ENCODE results near the gene CHCHD10.

Gene CHCHD10

GRCh38 chr22:23787600-23787896, 19.8 kb upstream of the CHCHD10 start:
- DNase-seq (ENCODE audit: low spot score) = no peak

- peak; percentile 85 for DNase-seq (ENCODE audit: low spot score)
Observed at GRCh38 chr22:23786752-23787599, 19.2 kb upstream of the CHCHD10 start, which contains the start of gene SMARCB1. TSS of gene SMARCB1 (plus strand) at chr22:23786966. CDS start at chr22:23787170, 204 bp downstream.

GRCh38 chr22:23786261-23786710, 18.5 kb upstream of the CHCHD10 start:
- no peak for DNase-seq (ENCODE audit: low spot score)

GRCh38 chr22:23784215-23784732, 16.5 kb upstream of the CHCHD10 start:
- no peak for DNase-seq (ENCODE audit: low spot score)

- no peak for DNase-seq (ENCODE audit: low spot score)
Observed at GRCh38 chr22:23783265-23784150, 15.7 kb upstream of the CHCHD10 start.

DNA sequence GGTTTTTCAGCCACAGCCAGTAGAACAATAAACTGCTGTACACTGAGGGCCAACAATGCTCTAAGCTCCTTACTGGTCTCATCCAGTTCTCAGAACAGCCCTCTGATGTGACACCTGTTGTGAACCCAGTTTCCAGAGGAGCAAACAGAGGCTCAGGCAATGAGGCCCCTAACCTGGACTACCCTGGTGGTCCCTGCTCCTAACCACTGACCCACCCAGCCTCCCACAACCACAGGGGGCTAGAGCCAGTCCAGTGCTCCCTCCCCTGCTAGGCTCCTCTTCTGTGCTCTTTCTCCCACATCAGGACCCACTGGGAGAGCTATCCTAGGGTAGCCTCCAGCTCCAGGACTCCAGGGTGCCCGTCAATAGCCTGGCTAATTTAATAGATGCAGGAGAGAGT, 14.9 kb upstream of the CHCHD10 start:
- DNase-seq (ENCODE audit: low spot score) = no peak

- no peak for DNase-seq (ENCODE audit: low spot score)
Observed at GRCh38 chr22:23782252-23782651, 14.5 kb upstream of the CHCHD10 start.

DNA sequence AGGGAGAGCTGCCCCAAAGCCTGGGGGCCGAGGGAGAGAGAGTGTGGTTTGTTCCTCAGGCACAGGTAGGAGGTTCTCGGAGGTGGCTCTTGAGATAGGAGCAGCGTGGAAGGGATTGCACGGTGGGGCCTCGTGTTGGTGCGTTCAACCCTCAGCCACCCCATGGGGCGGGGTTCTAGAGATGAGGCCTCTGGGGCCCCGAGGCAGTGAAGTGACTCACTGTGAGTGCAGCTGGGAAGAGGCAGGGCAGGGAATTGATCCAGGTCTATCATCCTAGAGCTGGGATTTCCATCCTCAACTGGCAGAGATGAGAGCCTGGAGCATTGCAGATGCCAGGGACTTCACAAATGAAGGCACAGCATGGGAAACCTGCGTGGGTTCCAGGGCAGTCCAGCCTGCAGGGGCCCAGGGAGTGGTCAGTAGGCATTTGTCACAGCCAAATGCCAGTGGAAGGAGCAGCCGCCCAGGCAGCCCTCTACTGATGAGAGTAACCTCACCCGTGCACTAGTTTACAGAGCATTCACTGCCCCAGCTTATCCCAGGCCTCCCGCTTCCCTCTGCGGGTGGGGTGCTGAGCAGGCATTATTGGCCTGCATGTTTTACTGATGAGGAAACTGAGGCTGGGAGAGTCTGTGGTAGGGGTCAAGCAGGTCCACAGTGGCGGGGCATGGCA, 13.9 kb upstream of the CHCHD10 start:
- no peak for DNase-seq (ENCODE audit: low spot score)

- peak; percentile 91 for DNase-seq (ENCODE audit: low spot score)
Observed at GRCh38 chr22:23781065-23781464, 13.3 kb upstream of the CHCHD10 start.

DNA sequence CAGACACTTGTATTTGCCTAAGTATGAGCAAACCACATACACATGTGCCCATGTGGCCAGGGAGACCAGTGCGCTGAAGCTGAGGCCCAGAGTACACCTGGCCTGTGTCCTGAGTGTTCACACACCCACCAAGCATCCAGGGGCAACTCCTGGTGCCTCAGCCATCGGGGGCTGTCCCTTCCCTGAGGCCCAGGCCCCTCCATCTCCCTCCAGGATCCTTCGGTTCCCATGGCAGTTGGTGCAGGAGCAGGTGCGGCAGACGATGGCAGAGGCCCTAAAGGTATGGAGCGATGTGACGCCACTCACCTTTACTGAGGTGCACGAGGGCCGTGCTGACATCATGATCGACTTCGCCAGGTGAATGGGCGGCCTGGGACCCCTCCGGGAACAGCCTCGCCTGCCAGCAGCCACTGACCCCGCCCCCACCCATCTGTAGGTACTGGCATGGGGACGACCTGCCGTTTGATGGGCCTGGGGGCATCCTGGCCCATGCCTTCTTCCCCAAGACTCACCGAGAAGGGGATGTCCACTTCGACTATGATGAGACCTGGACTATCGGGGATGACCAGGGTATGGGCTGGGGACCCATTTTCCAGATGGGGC, 12.5 kb upstream of the CHCHD10 start:
- no peak for DNase-seq (ENCODE audit: low spot score)

GRCh38 chr22:23779731-23780130, 12.0 kb upstream of the CHCHD10 start:
- no peak for DNase-seq (ENCODE audit: low spot score)

GRCh38 chr22:23779083-23779482, 11.3 kb upstream of the CHCHD10 start:
- no peak for DNase-seq (ENCODE audit: low spot score)

DNA sequence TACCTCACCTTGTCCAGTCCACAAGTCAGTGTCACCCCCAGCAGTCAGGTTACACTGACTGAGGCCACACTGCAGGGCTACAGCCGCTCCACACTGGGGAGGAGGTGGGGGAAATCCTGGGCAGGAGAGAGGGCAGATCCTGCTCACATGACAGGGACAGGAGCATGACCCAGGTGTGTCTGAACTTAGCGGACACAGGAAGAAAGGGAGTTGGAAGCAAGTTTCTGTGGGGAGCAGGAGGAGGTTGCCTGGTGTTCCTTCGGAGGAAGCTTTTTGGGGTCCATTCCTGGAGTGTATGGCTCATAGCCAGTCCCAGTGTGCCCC, 10.8 kb upstream of the CHCHD10 start:
- no peak for DNase-seq (ENCODE audit: low spot score)

- no peak for DNase-seq (ENCODE audit: low spot score)
Observed at GRCh38 chr22:23777776-23778576, 10.2 kb upstream of the CHCHD10 start.

DNA sequence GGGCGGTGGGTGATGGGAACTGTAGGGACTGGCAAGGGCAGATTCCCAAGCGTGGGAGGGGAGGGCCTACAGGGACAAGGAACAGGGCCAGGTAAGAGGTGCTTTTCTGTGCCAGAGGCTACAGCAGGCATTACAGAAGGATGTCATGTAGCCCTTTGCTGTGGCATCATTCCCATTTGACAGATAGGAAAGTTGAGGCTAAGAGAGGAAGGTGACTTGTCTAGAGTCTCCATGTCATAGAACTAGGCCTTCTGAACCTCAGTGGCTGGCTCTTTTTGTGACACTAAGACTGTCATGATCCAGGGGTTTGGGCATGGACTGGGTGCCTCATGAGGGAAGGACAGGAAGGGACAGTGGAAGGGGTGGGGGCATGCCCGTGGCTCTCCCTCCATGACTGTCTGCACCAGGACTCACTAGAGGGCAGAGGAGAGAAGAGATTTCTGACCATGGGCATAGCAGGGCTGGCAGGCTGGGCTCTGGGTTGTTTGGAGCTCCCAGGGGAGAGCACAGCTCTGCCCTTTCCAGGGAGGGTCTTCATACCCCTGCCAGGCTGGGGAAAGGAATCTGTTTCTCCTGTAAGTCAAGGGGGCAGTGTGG, 8.1 kb upstream of the CHCHD10 start:
- DNase-seq (ENCODE audit: low spot score) = no peak

DNA sequence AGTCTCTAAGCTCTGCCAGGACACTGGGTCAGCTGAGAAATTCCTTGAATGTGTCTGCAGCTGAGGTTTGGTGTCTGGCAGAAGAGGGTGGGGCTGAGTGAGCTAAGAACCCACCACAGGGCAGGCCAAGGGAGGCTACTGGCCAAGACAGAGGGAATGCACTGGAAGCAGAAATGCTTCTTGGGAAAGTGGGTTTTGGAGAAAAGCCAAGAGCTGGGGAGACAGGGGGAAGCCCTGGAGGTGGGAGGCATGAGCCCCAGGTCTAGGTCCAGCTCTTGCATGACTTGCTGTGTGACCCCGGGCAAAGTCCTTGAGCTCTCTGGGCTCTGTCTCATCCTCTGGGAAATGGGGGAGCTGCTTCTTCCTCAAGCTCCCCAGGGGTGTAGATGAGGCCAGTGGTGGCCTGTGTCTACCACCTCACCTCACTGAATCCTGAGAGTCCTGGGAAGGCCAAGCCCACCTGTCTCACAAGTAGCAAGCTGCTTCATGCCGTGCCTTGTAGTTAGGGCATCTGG, 7.2 kb upstream of the CHCHD10 start:
- DNase-seq (ENCODE audit: low spot score) = no peak

GRCh38 chr22:23774114-23774921, 6.5 kb upstream of the CHCHD10 start:
- no peak for DNase-seq (ENCODE audit: low spot score)

DNA sequence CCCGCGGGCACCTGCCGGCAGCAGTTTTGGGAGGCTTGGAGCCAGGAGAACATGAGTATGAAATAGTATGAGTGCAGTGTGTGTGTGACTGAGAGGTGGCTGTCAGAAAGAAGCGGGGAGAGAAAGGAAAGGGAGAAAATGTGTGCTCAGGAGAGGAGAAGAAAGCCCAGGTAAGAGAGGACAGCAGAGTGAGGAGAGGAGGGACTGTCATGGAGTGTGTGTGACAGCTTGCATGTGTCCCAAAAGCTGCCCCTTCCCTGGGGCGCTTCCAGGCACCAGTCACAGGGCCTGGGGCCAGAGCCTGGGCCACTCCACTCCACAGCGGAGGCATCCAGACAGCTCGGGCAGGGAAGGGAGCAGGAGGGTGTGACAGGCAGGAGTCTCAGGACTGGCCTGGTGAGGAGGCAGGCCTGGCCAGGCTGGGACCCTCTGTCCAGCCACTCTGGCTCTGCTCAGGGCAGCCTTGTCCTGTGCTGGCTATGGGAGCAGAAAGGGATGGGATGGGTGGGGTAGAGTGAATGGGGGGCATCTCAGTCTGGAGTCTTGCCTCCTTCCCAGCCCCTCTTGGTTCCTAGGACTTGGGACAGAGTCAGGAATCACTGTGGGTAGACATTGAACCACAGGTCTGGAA, 5.8 kb upstream of the CHCHD10 start:
- no peak for DNase-seq (ENCODE audit: low spot score)

Measured in putamen (tissue), 1 donor.